ENCODE measurements around the gene FAM163A. TPM values are rescaled to one million over a fixed set of nuclear protein-coding genes. Genes with fewer than 3 reads are reported as not detected.

Gene FAM163A
- total and polyA plus RNA-seq, 9 of the 15 experiments (the other 6 are each of a cell fraction or from before 2014, with no cell fraction given), result not detected

- Histone ChIP-seq H3K9me3 (replicated peaks; ENCODE audit: control insufficient read depth, insufficient read depth, low read depth, low read length) (no peaks in the 10 kb centered on the region), H3K27ac (ENCODE audit: extremely low read depth, low read depth, low read length) (no peak overlapping the region), H3K36me3 (ENCODE audit: control insufficient read depth, insufficient read depth, low read length) (no peaks in the 10 kb centered on the region), H2AFZ (ENCODE audit: low read depth, low read length) (peak overlapping the region; percentile 30; the same call in 1 of the 2 replicates), H3K27me3 (ENCODE audit: control insufficient read depth in 2 of 2, insufficient read depth in 2 of 2, low read length in 2 of 2) (peaks cover 24 to 40% of the 10 kb centered on the region in 2 experiments), H3K9me1 (ENCODE audit: control insufficient read depth, insufficient read depth, low read length) (no peaks in the 10 kb centered on the region), H3K4me2 (ENCODE audit: insufficient read depth, low read length) (no peak overlapping the region), H4K20me1 (replicated peaks; ENCODE audit: control insufficient read depth, insufficient read depth, low read length) (no peaks in the 10 kb centered on the region), H3K4me1 (replicated peaks in 1 of 2; ENCODE audit: control insufficient read depth in 2 of 2, insufficient read depth in 2 of 2, low read length in 2 of 2) (peaks cover 3 to 5% of the 10 kb centered on the region in 2 experiments), H3K9ac (ENCODE audit: insufficient read depth in 1 of 2, low read depth in 2 of 2, low read length in 2 of 2) (no peak overlapping the region), H3K4me3 (no peak overlapping the region), H3K79me2 (ENCODE audit: control insufficient read depth, insufficient read depth, low read length) (no peaks in the 10 kb centered on the region)
- no peak for FAIRE-seq
- in situ Hi-C loops (cut with MboI), result no loop called here
- DNase-seq (ENCODE audit: extremely low read depth in 1 of 4, low spot score in 3 of 4), result no peak
- ChIA-PET CTCF (ENCODE audit: low intra/inter-chr PET ratio) (interaction anchor here (0.7 kb wide), 1 partner anchor 35 kb away, joined by 3 read pairs; no protein-coding TSS in a partner anchor), POLR2A (interaction anchor here (0.6 to 3.8 kb wide), 3 partner anchors 11 to 604 kb away, joined by 3 to 14 read pairs (median 5); no protein-coding TSS in a partner anchor)
- intact Hi-C loops (cut with micrococcal nuclease), result no loop called here
- 13% methylated on average over 6 of the region's 6 CpGs for WGBS (ENCODE audit: insufficient coverage, low coverage, missing lambda C conversion rate)
- peak; percentile 70 for ATAC-seq
- BruUV-seq (replicated peaks), result no TSS peak
- TF ChIP-seq HMGN3 (IDR thresholded peaks at IDR 0.05; ENCODE audit: borderline replicate concordance, extremely low read depth, insufficient read length, low read depth, low read length) (no peak), EP400 (IDR thresholded peaks at IDR 0.05) (no peak), KLF1 (tag; IDR thresholded peaks at IDR 0.05) (no peak), CBX2 (IDR thresholded peaks at IDR 0.05; ENCODE audit: insufficient read depth, low read length, poor library complexity, severe bottlenecking) (no peak), XRCC4 (IDR thresholded peaks at IDR 0.05; ENCODE audit: extremely low read depth, insufficient read depth, insufficient read length) (no peak), CREB3L1 (IDR thresholded peaks at IDR 0.05; ENCODE audit: borderline replicate concordance, low read depth) (no peak), SPI1 (IDR thresholded peaks at IDR 0.05; ENCODE audit: borderline replicate concordance, low read depth, low read length) (peak; percentile 92), NFIC (IDR thresholded peaks at IDR 0.05) (no peak), BCL6 (CRISPR knock-in tag; IDR thresholded peaks at IDR 0.05) (no peak), CLOCK (CRISPR knock-in tag; IDR thresholded peaks at IDR 0.05; ENCODE audit: borderline replicate concordance) (no peak), BRD9 (IDR thresholded peaks at IDR 0.05; ENCODE audit: low read depth, partially characterized antibody) (no peak), ZEB2 (IDR thresholded peaks at IDR 0.05) (peak; percentile 32; the same call in 1 of the 2 replicates), ZNF175 (CRISPR knock-in tag; IDR thresholded peaks at IDR 0.05; ENCODE audit: low read depth) (no peak), NR1H2 (CRISPR knock-in tag; IDR thresholded peaks at IDR 0.05) (no peak), PHB (CRISPR knock-in tag; IDR thresholded peaks at IDR 0.05) (no peak), GTF2A2 (tag; IDR thresholded peaks at IDR 0.05) (no peak), GMEB1 (CRISPR knock-in tag; IDR thresholded peaks at IDR 0.05) (no peak), TAF7 (tag; IDR thresholded peaks at IDR 0.05) (no peak), ZNF41 (CRISPR knock-in tag; conservative IDR thresholded peaks at IDR 0.05) (no peak)
These were observed 81.2 kb downstream of the FAM163A start for GRCh38 chr1:179824265-179824664.
